ENCODE data around the gene STK39.

The STK39 gene

GRCh38 chr2:168181825-168182224 is 65.6 kb downstream of the STK39 start:
- DNase-seq = no peak

GRCh38 chr2:168180914-168181313 is 66.5 kb downstream of the STK39 start:
- peak; percentile 50 for DNase-seq

- DNase-seq = no peak
Observed at GRCh38 chr2:168180483-168180882, 66.9 kb downstream of the STK39 start.

GRCh38 chr2:168179592-168179991 is 67.8 kb downstream of the STK39 start:
- no peak for DNase-seq

- no peak for DNase-seq
Observed at GRCh38 chr2:168178520-168179324, 68.7 kb downstream of the STK39 start.

GRCh38 chr2:168176402-168176801 is 71.0 kb downstream of the STK39 start:
- no peak for DNase-seq

GRCh38 chr2:168175469-168175868 is 71.9 kb downstream of the STK39 start:
- no peak for DNase-seq

GRCh38 chr2:168174756-168175155 is 72.6 kb downstream of the STK39 start:
- DNase-seq = no peak

- no peak for DNase-seq
Observed at GRCh38 chr2:168172071-168172470, 75.3 kb downstream of the STK39 start.

- DNase-seq = no peak
Observed at GRCh38 chr2:168171059-168171762, 76.2 kb downstream of the STK39 start.

GRCh38 chr2:168169097-168169745 is 78.2 kb downstream of the STK39 start:
- DNase-seq = no peak

- no peak for DNase-seq
Observed at GRCh38 chr2:168167511-168168263, 79.7 kb downstream of the STK39 start.

- no peak for DNase-seq
Observed at GRCh38 chr2:168166902-168167510, 80.4 kb downstream of the STK39 start.

GRCh38 chr2:168165985-168166901 is 81.2 kb downstream of the STK39 start:
- DNase-seq = no peak

- no peak for DNase-seq
Observed at GRCh38 chr2:168165397-168165796, 82.0 kb downstream of the STK39 start.

GRCh38 chr2:168160897-168161296 is 86.5 kb downstream of the STK39 start:
- no peak for DNase-seq

GRCh38 chr2:168159754-168160585 is 87.4 kb downstream of the STK39 start:
- no peak for DNase-seq

GRCh38 chr2:168158586-168158985 is 88.8 kb downstream of the STK39 start:
- no peak for DNase-seq

GRCh38 chr2:168157926-168158325 is 89.5 kb downstream of the STK39 start:
- no peak for DNase-seq

GRCh38 chr2:168157070-168157469 is 90.3 kb downstream of the STK39 start:
- no peak for DNase-seq

- no peak for DNase-seq
Observed at GRCh38 chr2:168156661-168157060, 90.7 kb downstream of the STK39 start.
